Esophagus (tissue), 2 donors: ENCODE data around the gene FAF2. TPM values are rescaled to one million over a fixed set of nuclear protein-coding genes. Genes with fewer than 3 reads are reported as not detected.

Source experiments
- H3K27ac ChIP-seq, 2 donors: one replicate each; pipeline ENCODE4 v1.5.1; 2013; ENCODE audit warnings: low read depth in 2 of 2, mild to moderate bottlenecking in 2 of 2, inconsistent platforms in 1 of 2, low read length in 1 of 2, moderate library complexity in 1 of 2
- H3K27me3 ChIP-seq, 2 donors: one replicate each; pipeline ENCODE4 v1.6.1; 2013; ENCODE audit warnings: low read length in 2 of 2, control low read depth in 1 of 2, mild to moderate bottlenecking in 1 of 2; ENCODE audit not compliant: insufficient read depth in 2 of 2, control insufficient read depth in 1 of 2
- H3K36me3 ChIP-seq, 2 donors: one replicate each; pipeline ENCODE4 v1.6.1; 2013; ENCODE audit warnings: low read length in 1 of 2; ENCODE audit not compliant: control insufficient read depth in 2 of 2, insufficient read depth in 2 of 2
- H3K4me1 ChIP-seq, 2 donors: one replicate each; pipeline ENCODE4 v1.6.1; 2013; ENCODE audit warnings: low read length in 1 of 2; ENCODE audit not compliant: control insufficient read depth in 2 of 2, insufficient read depth in 2 of 2
- H3K4me3 ChIP-seq, 2 donors: one replicate each; pipeline ENCODE4 v1.5.1; 2013; ENCODE audit warnings: low read length in 2 of 2, mild to moderate bottlenecking in 2 of 2, low read depth in 1 of 2, moderate library complexity in 1 of 2
- H3K9me3 ChIP-seq, 2 donors: one replicate each; pipeline ENCODE4 v1.6.1; 2013; ENCODE audit warnings: mild to moderate bottlenecking in 2 of 2, low read depth in 1 of 2, low read length in 1 of 2, moderate library complexity in 1 of 2; ENCODE audit not compliant: control insufficient read depth in 2 of 2, insufficient read depth in 1 of 2
- WGBS, 2 donors: extraction: QIAGEN DNeasy Blood & Tissue Kit; methylation state at CpG; one replicate each; pipeline ENCODE4 v1.1.7; 2013; 5-methylcytosine and 5-hydroxymethylcytosine counted together
- polyA plus RNA-seq, 2 donors: library from polyadenylated mRNA; stranded (reverse); fragments of 200-250 nt; gene quantifications; one replicate each; pipeline ENCODE4 v1.2.3, GENCODE V29; 2013
- donor health status: healthy with polysubstance abuse.
- donor health status: Bipolar disorder and iron deficiency.

Gene FAF2
- polyA plus RNA-seq, 2 donors = 9.7 to 12.6 TPM

- Histone ChIP-seq H3K27me3 (no peaks in the 10 kb centered on the region), H3K9me3 (no peaks in the 10 kb centered on the region), H3K27ac (peak overlapping the region; percentile 82 to 94), H3K4me1 (peaks cover 2 to 36% of the 10 kb centered on the region in 2 donors), H3K4me3 (no peak overlapping the region), H3K36me3 (peaks cover 0 to 25% of the 10 kb centered on the region in 2 donors)
- WGBS, 2 donors = 92 to 95% methylated on average over 4 of the region's 4 CpGs
Observed at GRCh38 chr5:176409765-176410164, 38.4 kb upstream of the FAF2 start.

- Histone ChIP-seq H3K27me3 (no peaks in the 10 kb centered on the region), H3K27ac (peak overlapping the region; percentile 82 to 94), H3K4me1 (peaks cover 0 to 36% of the 10 kb centered on the region in 2 donors), H3K4me3 (peak overlapping the region in 1 of 2 donors; percentile 9), H3K9me3 (no peaks in the 10 kb centered on the region), H3K36me3 (peaks cover 0 to 22% of the 10 kb centered on the region in 2 donors)
- WGBS, 2 donors = 59 to 84% methylated on average over 5 of the region's 5 CpGs
Observed at GRCh38 chr5:176410486-176411180, 37.6 kb upstream of the FAF2 start.

- no peaks in the 10 kb centered on the region for H3K9me3 ChIP-seq
- 57 to 65% methylated on average over 10 of the region's 10 CpGs for WGBS, 2 donors
- H3K27ac ChIP-seq = peak overlapping the region; percentile 93 to 94
- peak overlapping the region; percentile 38 to 89 for H3K4me3 ChIP-seq
- H3K27me3 ChIP-seq = no peaks in the 10 kb centered on the region
- H3K4me1 ChIP-seq = peaks cover 0 to 34% of the 10 kb centered on the region in 2 donors
- H3K36me3 ChIP-seq = peaks cover 0 to 13% of the 10 kb centered on the region in 2 donors
Observed at GRCh38 chr5:176412517-176413254, 35.5 kb upstream of the FAF2 start.

GRCh38 chr5:176413255-176413565, 35.0 kb upstream of the FAF2 start:
- Histone ChIP-seq H3K9me3 (no peaks in the 10 kb centered on the region), H3K36me3 (peaks cover 0 to 13% of the 10 kb centered on the region in 2 donors), H3K4me1 (peaks cover 0 to 32% of the 10 kb centered on the region in 2 donors), H3K4me3 (peak overlapping the region; percentile 38 to 89), H3K27ac (peak overlapping the region; percentile 93 to 94), H3K27me3 (no peaks in the 10 kb centered on the region)
- 29 to 63% methylated on average over 2 of the region's 2 CpGs for WGBS, 2 donors

GRCh38 chr5:176413709-176414191, 34.4 kb upstream of the FAF2 start:
- WGBS, 2 donors = 60 to 74% methylated on average over 7 of the region's 7 CpGs
- H3K27ac ChIP-seq = peak overlapping the region; percentile 93 to 94
- no peaks in the 10 kb centered on the region for H3K9me3 ChIP-seq
- peak overlapping the region; percentile 38 to 89 for H3K4me3 ChIP-seq
- H3K27me3 ChIP-seq = no peaks in the 10 kb centered on the region
- peaks cover 0 to 32% of the 10 kb centered on the region in 2 donors for H3K4me1 ChIP-seq
- peaks cover 0 to 13% of the 10 kb centered on the region in 2 donors for H3K36me3 ChIP-seq

GRCh38 chr5:176414704-176415103, 33.5 kb upstream of the FAF2 start:
- Histone ChIP-seq H3K27ac (peak overlapping the region; percentile 93 to 94), H3K4me3 (peak overlapping the region; percentile 14 to 89), H3K4me1 (peaks cover 0 to 31% of the 10 kb centered on the region in 2 donors), H3K9me3 (no peaks in the 10 kb centered on the region), H3K27me3 (no peaks in the 10 kb centered on the region), H3K36me3 (peaks cover 0 to 11% of the 10 kb centered on the region in 2 donors)
- WGBS, 2 donors = 43 to 58% methylated on average over 3 of the region's 3 CpGs

GRCh38 chr5:176415240-176415951, 32.8 kb upstream of the FAF2 start:
- H3K27me3 ChIP-seq = no peaks in the 10 kb centered on the region
- H3K4me1 ChIP-seq = peaks cover 0 to 30% of the 10 kb centered on the region in 2 donors
- H3K36me3 ChIP-seq = peaks cover 0 to 9% of the 10 kb centered on the region in 2 donors
- H3K27ac ChIP-seq = peak overlapping the region; percentile 95 to 96
- no peaks in the 10 kb centered on the region for H3K9me3 ChIP-seq
- H3K4me3 ChIP-seq = peak overlapping the region; percentile 89 to 95
- WGBS, 2 donors = 47 to 52% methylated on average over 13 of the region's 13 CpGs

GRCh38 chr5:176415952-176416924, 31.9 kb upstream of the FAF2 start, which contains the start of gene CLTB:
CLTB (minus strand) TSS chr5:176416539; CDS start chr5:176416363, 176 bp downstream.
- peaks cover 0 to 29% of the 10 kb centered on the region in 2 donors for H3K4me1 ChIP-seq
- WGBS, 2 donors = 1 to 2% methylated on average over 84 to 107 of the region's 107 CpGs
- H3K27me3 ChIP-seq = no peaks in the 10 kb centered on the region
- peak within 1 kb of the TSS; percentile 95 to 96 for H3K27ac ChIP-seq
- peak within 1 kb of the TSS; percentile 89 to 95 for H3K4me3 ChIP-seq
- H3K36me3 ChIP-seq = peaks cover 0 to 9% of the 10 kb centered on the region in 2 donors
- H3K9me3 ChIP-seq = no peaks in the 10 kb centered on the region
